Left colon (tissue), 2 donors: ENCODE data around the gene KRTAP1-5. TPM values are rescaled to one million over a fixed set of nuclear protein-coding genes. Genes with fewer than 3 reads are reported as not detected.

Experiments used
- ATAC-seq: fragments of 200-7000 bp; cut with Tn5 transposase; one replicate; pipeline ENCODE4 v1.9.1; 2020; ENCODE audit warnings: mild to moderate bottlenecking, moderate library complexity
- DNase-seq, 2 donors: peaks; one replicate each; pipeline ENCODE4 v3.0.0-alpha.2; 2020
- intact Hi-C, 2 donors: fragments of 100-400 bp; cut with DNase I in 1 of 2; cut with micrococcal nuclease in 1 of 2; formaldehyde crosslinking; loops; one replicate each; pipeline versions ENCODE4 v1.11.2 to v1.14.0; 2022; cut with DNase I, micrococcal nuclease
- total RNA-seq, 2 donors: library from RNA; stranded (reverse); fragmentation: NEBNext Ultra II Directional; extraction: Animal tissue kit (Norgen Biotek cat#: 25700); gene quantifications; one replicate each; pipeline ENCODE4 v1.2.1, GENCODE V29; 2021
- donor health status: DM: no; HTN: no; CAD: no.
- donor health status: DM: yes; HTN: yes; CAD: no.

The KRTAP1-5 gene
- total RNA-seq, 2 donors from 2014 or later, result not detected

DNA sequence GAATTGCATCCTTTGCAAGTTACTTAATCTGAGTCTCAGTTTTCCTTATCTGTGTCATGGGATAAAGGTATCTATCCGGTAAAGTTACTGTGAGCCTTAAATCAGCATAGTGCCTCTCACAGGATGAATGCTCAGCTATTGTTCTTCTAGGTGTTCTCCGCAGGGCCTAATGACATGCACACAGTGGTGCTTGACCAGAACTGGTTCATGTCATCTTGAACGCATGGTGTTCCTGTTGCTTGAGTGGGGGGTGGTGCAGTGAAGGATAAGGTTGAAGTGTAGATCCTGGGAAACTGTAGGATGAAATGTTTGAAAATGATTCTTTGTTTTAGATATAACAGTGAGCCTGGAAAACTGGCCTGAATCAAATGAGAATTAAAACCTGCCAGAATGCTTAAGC lies 46.9 kb downstream of the KRTAP1-5 start:
- DNase-seq (no peak), ATAC-seq (no peak)
- intact Hi-C loops, result no loop called here

DNA sequence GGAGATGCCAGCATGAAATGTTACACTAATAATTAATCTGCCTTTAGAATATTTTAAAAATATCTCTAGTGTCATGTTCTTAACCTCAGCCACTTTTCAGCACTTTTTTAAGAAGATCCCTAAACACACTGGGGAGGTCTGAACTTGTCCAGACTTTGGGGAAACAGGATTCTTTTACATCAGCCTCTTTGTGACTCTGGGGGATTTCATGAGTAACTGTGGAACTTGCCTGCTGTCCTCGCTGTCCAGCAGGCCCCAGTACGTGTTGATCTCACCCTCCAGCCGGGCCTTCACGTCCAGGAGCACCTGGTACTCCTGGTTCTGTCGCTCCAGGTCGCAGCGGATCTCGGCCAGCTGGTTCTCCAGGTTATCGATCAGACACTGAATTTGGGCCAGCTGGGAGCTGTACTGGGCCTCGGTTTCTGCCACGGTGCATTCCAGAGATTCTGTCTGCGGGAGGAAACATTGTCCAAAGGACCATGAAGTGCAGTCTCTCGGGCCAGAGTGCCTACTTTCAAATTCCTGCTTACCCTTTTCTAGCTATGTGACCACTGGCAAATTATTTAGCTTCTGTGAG lies 48.3 kb downstream of the KRTAP1-5 start:
- ATAC-seq, result no peak
- no peak for DNase-seq
- intact Hi-C loops, result no loop called here

Other genes with a start within 250 kb of the KRTAP1-5 start
- gene KRT27, start 244.7 kb downstream of the KRTAP1-5 start, total RNA-seq, result under 1 TPM in 1 of 2 donors, not detected in 1; 0.36 TPM
- not detected for gene KRT28, start 227.2 kb downstream of the KRTAP1-5 start, total RNA-seq
- 10 to 100 TPM; 25.1 to 38.9 TPM for gene KRT10, start 204.6 kb downstream of the KRTAP1-5 start, total RNA-seq
- 1 to 10 TPM; 1.2 to 3.9 TPM for gene KRT12, start 160.0 kb downstream of the KRTAP1-5 start, total RNA-seq
- gene KRT20, start 142.0 kb downstream of the KRTAP1-5 start, total RNA-seq, result 1,000 to 10,000 TPM; 1,413 to 1,967 TPM
- under 1 TPM in 1 of 2 donors, not detected in 1; 0.28 TPM for gene KRT23, start 89.6 kb downstream of the KRTAP1-5 start, total RNA-seq
- gene KRT39, start 60.3 kb downstream of the KRTAP1-5 start, total RNA-seq, result not detected
- under 1 TPM; 0.21 to 0.39 TPM for gene KRT40, start 42.9 kb downstream of the KRTAP1-5 start, total RNA-seq
- gene KRTAP3-3, start 33.0 kb downstream of the KRTAP1-5 start, total RNA-seq, result not detected
- not detected for gene KRTAP3-2, start 27.3 kb downstream of the KRTAP1-5 start, total RNA-seq
- gene KRTAP3-1, start 18.1 kb downstream of the KRTAP1-5 start, total RNA-seq, result not detected
- not detected for gene KRTAP1-4, start 3.0 kb upstream of the KRTAP1-5 start, total RNA-seq
- not detected for gene KRTAP1-3, start 7.7 kb upstream of the KRTAP1-5 start, total RNA-seq
- gene KRTAP1-1, start 14.2 kb upstream of the KRTAP1-5 start, total RNA-seq, result not detected
- gene KRTAP2-1, start 20.1 kb upstream of the KRTAP1-5 start, total RNA-seq, result not detected
- not detected for gene KRTAP2-2, start 28.0 kb upstream of the KRTAP1-5 start, total RNA-seq
- not detected for gene KRTAP2-3, start 32.9 kb upstream of the KRTAP1-5 start, total RNA-seq
- not detected for gene KRTAP2-4, start 38.7 kb upstream of the KRTAP1-5 start, total RNA-seq
- not detected for gene KRTAP4-7, start 56.9 kb upstream of the KRTAP1-5 start, total RNA-seq
- gene KRTAP4-8, start 70.9 kb upstream of the KRTAP1-5 start, total RNA-seq, result not detected
- not detected for gene KRTAP4-16, start 75.0 kb upstream of the KRTAP1-5 start, total RNA-seq
- not detected for gene KRTAP4-9, start 78.2 kb upstream of the KRTAP1-5 start, total RNA-seq
- not detected for gene KRTAP4-11, start 91.2 kb upstream of the KRTAP1-5 start, total RNA-seq
- not detected for gene KRTAP4-12, start 97.0 kb upstream of the KRTAP1-5 start, total RNA-seq
- not detected for gene KRTAP4-6, start 113.3 kb upstream of the KRTAP1-5 start, total RNA-seq
- not detected for gene KRTAP4-5, start 122.6 kb upstream of the KRTAP1-5 start, total RNA-seq
- gene KRTAP4-4, start 133.5 kb upstream of the KRTAP1-5 start, total RNA-seq, result not detected
- gene KRTAP4-3, start 141.0 kb upstream of the KRTAP1-5 start, total RNA-seq, result not detected
- not detected for gene KRTAP4-2, start 151.0 kb upstream of the KRTAP1-5 start, total RNA-seq
- under 1 TPM in 1 of 2 donors, not detected in 1; 0.34 TPM for gene KRTAP4-1, start 157.7 kb upstream of the KRTAP1-5 start, total RNA-seq
- not detected for gene KRTAP9-1, start 162.7 kb upstream of the KRTAP1-5 start, total RNA-seq
- gene KRTAP9-2, start 199.4 kb upstream of the KRTAP1-5 start, total RNA-seq, result not detected
- not detected for gene KRTAP9-3, start 205.2 kb upstream of the KRTAP1-5 start, total RNA-seq
- gene KRTAP9-8, start 210.8 kb upstream of the KRTAP1-5 start, total RNA-seq, result not detected
- gene KRTAP9-4, start 222.5 kb upstream of the KRTAP1-5 start, total RNA-seq, result not detected
- not detected for gene KRTAP9-9, start 228.2 kb upstream of the KRTAP1-5 start, total RNA-seq
- not detected for gene KRTAP9-6, start 238.2 kb upstream of the KRTAP1-5 start, total RNA-seq
- not detected for gene KRTAP9-7, start 248.5 kb upstream of the KRTAP1-5 start, total RNA-seq